ENCODE data around the gene EML4.
"Not testable (repeated sequence)": the region's sequence is repeated elsewhere in the genome, so short reads cannot be mapped to it uniquely, and the experiment has no call there.

EML4 gene

GRCh38 chr2:42169100-42169873 lies at the start of gene EML4:
TSS of gene EML4 (plus strand) at chr2:42169353. CDS start at chr2:42169612, 259 bp downstream.
- in situ Hi-C loops (cut with MboI; ENCODE audit: low sequenced_read_pairs), result no loop called here

- in situ Hi-C loops (cut with MboI; ENCODE audit: low sequenced_read_pairs), result no loop called here
Measured at GRCh38 chr2:42123426-42123825, 45.7 kb upstream of the EML4 start.

- in situ Hi-C loops (cut with MboI; ENCODE audit: low sequenced_read_pairs), result no loop called here
Measured at GRCh38 chr2:42124011-42124785, 45.0 kb upstream of the EML4 start.

- in situ Hi-C loops (cut with MboI; ENCODE audit: low sequenced_read_pairs), result no loop called here
Measured at GRCh38 chr2:42125841-42126594, 43.1 kb upstream of the EML4 start.

- in situ Hi-C loops (cut with MboI; ENCODE audit: low sequenced_read_pairs), result not testable (repeated sequence)
Measured at GRCh38 chr2:42126873-42127272, 42.3 kb upstream of the EML4 start.

- in situ Hi-C loops (cut with MboI; ENCODE audit: low sequenced_read_pairs), result no loop called here
Measured at GRCh38 chr2:42127425-42128424, 41.4 kb upstream of the EML4 start.

- in situ Hi-C loops (cut with MboI; ENCODE audit: low sequenced_read_pairs), result no loop called here
Measured at GRCh38 chr2:42128721-42129486, 40.2 kb upstream of the EML4 start.

GRCh38 chr2:42129487-42129852 lies 39.7 kb upstream of the EML4 start:
- in situ Hi-C loops (cut with MboI; ENCODE audit: low sequenced_read_pairs), result no loop called here

GRCh38 chr2:42129947-42130346 lies 39.2 kb upstream of the EML4 start:
- in situ Hi-C loops (cut with MboI; ENCODE audit: low sequenced_read_pairs), result no loop called here

- in situ Hi-C loops (cut with MboI; ENCODE audit: low sequenced_read_pairs), result not testable (repeated sequence)
Measured at GRCh38 chr2:42130858-42131257, 38.3 kb upstream of the EML4 start.

- in situ Hi-C loops (cut with MboI; ENCODE audit: low sequenced_read_pairs), result no loop called here
Measured at GRCh38 chr2:42132191-42132965, 36.8 kb upstream of the EML4 start.

- in situ Hi-C loops (cut with MboI; ENCODE audit: low sequenced_read_pairs), result no loop called here
Measured at GRCh38 chr2:42132966-42133641, 36.0 kb upstream of the EML4 start.

GRCh38 chr2:42133771-42134195 lies 35.4 kb upstream of the EML4 start:
- in situ Hi-C loops (cut with MboI; ENCODE audit: low sequenced_read_pairs), result no loop called here

- in situ Hi-C loops (cut with MboI; ENCODE audit: low sequenced_read_pairs), result not testable (repeated sequence)
Measured at GRCh38 chr2:42134401-42134932, 34.7 kb upstream of the EML4 start.

- in situ Hi-C loops (cut with MboI; ENCODE audit: low sequenced_read_pairs), result no loop called here
Measured at GRCh38 chr2:42135381-42136312, 33.5 kb upstream of the EML4 start.

- in situ Hi-C loops (cut with MboI; ENCODE audit: low sequenced_read_pairs), result no loop called here
Measured at GRCh38 chr2:42136782-42137124, 32.4 kb upstream of the EML4 start.
